ENCODE results near the gene TMEM203. TPM values are rescaled to one million over a fixed set of nuclear protein-coding genes. Genes with fewer than 3 reads are reported as not detected.

TMEM203 gene
- total RNA-seq, 2 experiments from 2014 or later, result 42.9 to 58.2 TPM

DNA sequence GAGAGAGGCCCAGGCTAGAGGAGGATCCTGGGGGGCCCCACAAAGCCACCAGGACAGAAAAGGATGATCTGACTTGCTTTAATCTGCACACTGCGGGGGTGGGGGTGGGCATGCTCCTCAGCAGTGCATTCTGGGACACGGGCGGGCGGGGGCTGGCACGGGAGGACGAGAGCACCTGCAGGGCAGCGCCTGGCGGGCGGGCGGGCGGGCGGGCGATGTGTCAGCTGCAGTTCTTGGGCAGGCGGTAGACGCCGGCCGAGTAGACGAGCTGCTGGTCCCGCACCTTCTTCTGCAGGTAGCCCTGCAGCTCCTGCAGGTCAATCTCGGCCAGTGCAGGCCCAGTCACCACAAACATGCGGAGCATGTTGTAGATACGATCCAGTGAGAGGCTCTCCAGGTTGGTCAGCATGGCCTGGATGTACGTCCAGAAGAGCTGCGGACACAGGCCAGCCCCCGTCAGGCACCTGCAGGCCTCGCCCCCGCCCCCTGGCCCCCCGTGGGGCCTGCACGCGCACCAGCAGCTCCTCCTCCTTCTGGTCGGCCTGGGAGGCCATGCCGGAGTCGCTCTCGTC lies 30.6 kb downstream of the TMEM203 start:
- no peak for DNase-seq (ENCODE audit: low spot score)
- Histone ChIP-seq H3K36me3 (ENCODE audit: insufficient read depth, low read length) (peaks cover 14% of the 10 kb centered on the region), H3K9me3 (ENCODE audit: low read length) (no peaks in the 10 kb centered on the region), H4K20me1 (ENCODE audit: insufficient read depth, low read length) (no peaks in the 10 kb centered on the region; the same call in 1 of the 2 replicates), H3K27ac (ENCODE audit: low read depth, low read length, poor library complexity, severe bottlenecking) (no peak overlapping the region), H3K9me2 (ENCODE audit: insufficient read depth, low read length) (no peaks in the 10 kb centered on the region), H3K79me2 (ENCODE audit: insufficient read depth, low read depth, low read length) (no peaks in the 10 kb centered on the region), H3K4me1 (ENCODE audit: insufficient read depth, low read length, poor library complexity, severe bottlenecking) (no peaks in the 10 kb centered on the region), H3K4me2 (ENCODE audit: low read length) (no peak overlapping the region; the same call in 1 of the 2 replicates), H3K4me3 (ENCODE audit: low read depth, low read length, poor library complexity, severe bottlenecking) (no peak overlapping the region), H2AFZ (ENCODE audit: low read length) (no peak overlapping the region)
- intact Hi-C loops (cut with micrococcal nuclease; ENCODE audit: unreplicated experiment), result loop anchor here (2.0 kb wide), 1 partner anchor 56 kb away; no protein-coding TSS in a partner anchor
- ChIA-PET POLR2A (no interaction called here), CTCF (ENCODE audit: unreplicated experiment) (no interaction called here)
- BruUV-seq (replicated peaks), result no TSS peak
- TF ChIP-seq, protein P1, sequence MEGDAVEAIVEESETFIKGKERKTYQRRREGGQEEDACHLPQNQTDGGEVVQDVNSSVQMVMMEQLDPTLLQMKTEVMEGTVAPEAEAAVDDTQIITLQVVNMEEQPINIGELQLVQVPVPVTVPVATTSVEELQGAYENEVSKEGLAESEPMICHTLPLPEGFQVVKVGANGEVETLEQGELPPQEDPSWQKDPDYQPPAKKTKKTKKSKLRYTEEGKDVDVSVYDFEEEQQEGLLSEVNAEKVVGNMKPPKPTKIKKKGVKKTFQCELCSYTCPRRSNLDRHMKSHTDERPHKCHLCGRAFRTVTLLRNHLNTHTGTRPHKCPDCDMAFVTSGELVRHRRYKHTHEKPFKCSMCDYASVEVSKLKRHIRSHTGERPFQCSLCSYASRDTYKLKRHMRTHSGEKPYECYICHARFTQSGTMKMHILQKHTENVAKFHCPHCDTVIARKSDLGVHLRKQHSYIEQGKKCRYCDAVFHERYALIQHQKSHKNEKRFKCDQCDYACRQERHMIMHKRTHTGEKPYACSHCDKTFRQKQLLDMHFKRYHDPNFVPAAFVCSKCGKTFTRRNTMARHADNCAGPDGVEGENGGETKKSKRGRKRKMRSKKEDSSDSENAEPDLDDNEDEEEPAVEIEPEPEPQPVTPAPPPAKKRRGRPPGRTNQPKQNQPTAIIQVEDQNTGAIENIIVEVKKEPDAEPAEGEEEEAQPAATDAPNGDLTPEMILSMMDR (conservative IDR thresholded peaks at IDR 0.05; ENCODE audit: low read length), result no peak
- no peak for TF ChIP-seq EZH2phosphoT487 (IDR thresholded peaks at IDR 0.05; ENCODE audit: borderline replicate concordance, low read depth, low read length)

DNA sequence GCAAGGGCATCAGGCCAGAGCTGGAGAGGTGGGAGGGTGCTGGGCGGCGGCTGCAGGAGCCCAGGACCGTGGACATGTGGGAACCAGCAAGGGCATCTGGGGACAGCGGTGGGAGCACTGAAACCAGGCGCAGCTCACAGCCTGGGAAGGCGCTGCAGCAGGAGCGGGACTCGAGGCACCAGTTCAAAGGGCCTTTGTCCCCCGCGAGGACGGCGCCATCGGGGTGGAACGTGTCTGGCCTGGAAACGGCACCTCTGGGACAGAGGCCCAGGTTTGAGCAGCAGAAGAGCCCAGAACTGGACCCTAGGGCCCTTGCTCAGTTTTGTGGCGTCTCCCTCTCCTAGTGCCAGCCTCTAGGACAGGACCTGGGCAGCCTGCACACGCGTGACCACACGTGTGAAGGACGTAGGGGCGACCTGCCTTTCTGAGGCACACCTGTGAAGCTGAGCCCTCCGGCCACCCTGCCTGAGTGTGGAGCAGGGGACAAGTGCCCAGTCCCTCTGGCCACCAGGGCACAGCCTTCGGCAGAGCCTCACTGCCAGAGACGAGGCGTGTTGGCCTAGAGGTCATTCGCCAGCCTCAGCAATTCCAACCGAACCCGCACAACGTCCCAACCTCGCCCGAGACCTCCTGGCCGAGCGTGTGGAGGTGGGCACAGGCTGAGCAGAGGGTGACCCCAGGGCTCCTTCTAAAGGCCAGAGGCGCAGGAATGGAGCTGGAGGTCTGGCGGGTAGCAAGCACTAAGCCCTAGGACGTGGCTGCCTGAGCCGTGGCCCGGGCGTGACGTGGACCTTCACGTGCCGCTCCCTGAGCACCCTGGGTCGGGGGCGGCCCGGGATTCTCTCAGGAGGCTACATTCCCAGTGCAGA lies 31.4 kb downstream of the TMEM203 start:
- Histone ChIP-seq H4K20me1 (ENCODE audit: insufficient read depth, low read length) (no peaks in the 10 kb centered on the region; the same call in 1 of the 2 replicates), H3K27ac (ENCODE audit: low read depth, low read length, poor library complexity, severe bottlenecking) (no peak overlapping the region), H3K36me3 (ENCODE audit: insufficient read depth, low read length) (peaks cover 14% of the 10 kb centered on the region), H3K4me1 (ENCODE audit: insufficient read depth, low read length, poor library complexity, severe bottlenecking) (no peaks in the 10 kb centered on the region), H3K4me2 (ENCODE audit: low read length) (no peak overlapping the region), H3K9me2 (ENCODE audit: insufficient read depth, low read length) (no peaks in the 10 kb centered on the region), H3K9me3 (ENCODE audit: low read length) (no peaks in the 10 kb centered on the region), H2AFZ (ENCODE audit: low read length) (no peak overlapping the region), H3K4me3 (ENCODE audit: low read depth, low read length, poor library complexity, severe bottlenecking) (no peak overlapping the region), H3K79me2 (ENCODE audit: insufficient read depth, low read depth, low read length) (no peaks in the 10 kb centered on the region)
- intact Hi-C loops (cut with micrococcal nuclease; ENCODE audit: unreplicated experiment), result loop anchor here (2.0 kb wide), 1 partner anchor 55 kb away; no protein-coding TSS in a partner anchor
- no TSS peak for BruUV-seq (replicated peaks)
- CTCF ChIA-PET (ENCODE audit: unreplicated experiment), result no interaction called here
- TF ChIP-seq, protein P1 (conservative IDR thresholded peaks at IDR 0.05; ENCODE audit: low read length), result no peak
- no peak for TF ChIP-seq EZH2phosphoT487 (IDR thresholded peaks at IDR 0.05; ENCODE audit: borderline replicate concordance, low read depth, low read length)
- DNase-seq (ENCODE audit: low spot score), result no peak
- POLR2A ChIA-PET, result no interaction called here
